ENCODE results near the gene PIP4K2A.

DNA sequence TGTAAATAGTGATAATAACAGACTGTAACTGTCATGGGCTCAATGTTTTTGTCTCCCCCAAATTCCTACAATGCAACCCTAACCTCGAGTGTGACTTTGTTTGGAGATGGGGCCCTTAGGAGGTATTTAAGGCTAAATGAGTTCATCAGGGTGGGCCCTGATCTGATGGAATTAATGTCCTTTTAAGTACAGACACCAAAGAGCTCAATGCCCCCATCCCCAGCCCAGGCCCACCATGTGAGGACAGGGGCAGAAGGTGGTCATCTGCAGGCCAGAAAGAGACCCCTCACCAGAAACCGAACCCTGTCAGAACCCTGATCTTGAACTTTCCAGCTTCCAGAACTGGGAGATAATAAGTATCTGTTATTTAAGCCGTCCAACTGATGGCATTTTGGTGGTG, 83.2 kb downstream of the PIP4K2A start:
- no peak for TF ChIP-seq FOXP2 (optimal IDR thresholded peaks at IDR 0.05; ENCODE audit: control extremely low read depth, extremely low read length, insufficient read depth)
- no peak for TF ChIP-seq EZH2 (IDR thresholded peaks at IDR 0.05)

Measured in SK-N-MC (cell line).